OCI-M1 (cell line): ENCODE results near the gene TMEM87A.
"Not testable (repeated sequence)": the region's sequence is repeated elsewhere in the genome, so short reads cannot be mapped to it uniquely, and the experiment has no call there.

Experiments
- DNase-seq: peaks from one replicate; lab custom pipeline; 2025; lab: John Stamatoyannopoulos, UW

Gene TMEM87A

GRCh38 chr15:42273900-42274701, 868 bp upstream of the TMEM87A start:
- peak; percentile 83 for DNase-seq

GRCh38 chr15:42270996-42271395, 2.2 kb downstream of the TMEM87A start:
- DNase-seq: no peak

GRCh38 chr15:42270551-42270950, 2.7 kb downstream of the TMEM87A start:
- no peak for DNase-seq

- no peak for DNase-seq
Observed at GRCh38 chr15:42267286-42267685, 5.9 kb downstream of the TMEM87A start.

- no peak for DNase-seq
Observed at GRCh38 chr15:42264795-42265194, 8.4 kb downstream of the TMEM87A start.

GRCh38 chr15:42253300-42253699, 19.9 kb downstream of the TMEM87A start:
- DNase-seq: no peak

- no peak for DNase-seq
Observed at GRCh38 chr15:42240823-42241222, 32.4 kb downstream of the TMEM87A start.

GRCh38 chr15:42239528-42240182, 33.6 kb downstream of the TMEM87A start:
- no peak for DNase-seq

GRCh38 chr15:42233107-42233506, 40.1 kb downstream of the TMEM87A start:
- no peak for DNase-seq

GRCh38 chr15:42232606-42233005, 40.6 kb downstream of the TMEM87A start:
- no peak for DNase-seq

- no peak for DNase-seq
Observed at GRCh38 chr15:42231088-42231487, 42.1 kb downstream of the TMEM87A start.

GRCh38 chr15:42228981-42229380, 44.3 kb downstream of the TMEM87A start:
- not testable (repeated sequence) for DNase-seq

GRCh38 chr15:42228036-42228435, 45.2 kb downstream of the TMEM87A start:
- DNase-seq: no peak

- DNase-seq: no peak
Observed at GRCh38 chr15:42226648-42227047, 46.6 kb downstream of the TMEM87A start.

- DNase-seq: no peak
Observed at GRCh38 chr15:42220216-42220615, 53.0 kb downstream of the TMEM87A start.

- DNase-seq: no peak
Observed at GRCh38 chr15:42218953-42219592, 54.2 kb downstream of the TMEM87A start.

GRCh38 chr15:42217568-42217967, 55.7 kb downstream of the TMEM87A start:
- DNase-seq: no peak

- DNase-seq: peak; percentile 13
Observed at GRCh38 chr15:42215913-42216829, 57.1 kb downstream of the TMEM87A start.

GRCh38 chr15:42214600-42214999, 58.6 kb downstream of the TMEM87A start:
- DNase-seq: no peak

- no peak for DNase-seq
Observed at GRCh38 chr15:42213511-42213910, 59.7 kb downstream of the TMEM87A start.

GRCh38 chr15:42210696-42211095, 62.5 kb downstream of the TMEM87A start:
- no peak for DNase-seq
